ENCODE results near the gene PAQR4.
"Not testable (repeated sequence)": the region's sequence is repeated elsewhere in the genome, so short reads cannot be mapped to it uniquely, and the experiment has no call there.

PAQR4 gene

DNA sequence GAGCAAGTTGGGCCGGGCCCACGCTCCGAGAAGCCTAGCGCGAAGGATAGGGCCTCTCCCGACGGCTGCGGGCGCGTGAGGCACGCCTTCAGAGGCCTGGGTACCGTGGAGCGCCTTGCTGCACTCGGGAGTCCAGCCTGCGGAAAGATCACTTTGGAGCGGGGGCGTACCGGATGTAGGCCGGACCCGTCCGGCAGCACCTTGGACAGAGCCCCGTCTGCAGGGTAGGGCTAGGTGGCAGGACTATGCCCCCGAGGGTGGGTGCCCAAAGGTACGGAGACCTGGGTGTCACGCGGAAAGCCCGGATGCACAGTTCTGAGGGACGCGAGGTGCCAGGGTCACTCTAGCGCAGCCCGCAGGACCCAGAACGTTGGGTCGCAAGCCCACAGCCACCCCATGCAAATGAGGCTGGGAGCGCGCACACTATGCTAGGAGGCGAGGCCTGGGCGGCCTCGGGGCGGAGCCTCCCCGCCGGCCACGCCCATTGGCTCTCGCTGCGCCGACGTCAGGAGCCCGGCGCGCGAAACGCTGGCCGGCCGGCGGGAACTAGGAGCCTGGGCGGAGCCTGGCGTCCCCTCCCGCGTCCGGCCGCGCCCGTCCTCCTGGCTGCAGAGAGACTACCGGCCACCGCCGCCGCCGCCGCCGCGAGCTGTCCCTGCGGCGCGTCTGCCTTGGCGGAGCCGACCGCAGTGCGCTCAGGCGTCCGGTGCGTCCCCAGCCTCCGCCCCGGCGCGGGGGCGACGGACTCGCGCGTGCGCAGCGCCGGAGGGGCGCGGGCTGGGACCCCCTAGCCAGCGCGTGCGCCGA is at the start of gene PAQR4:
TSS of gene PAQR4 (plus strand) at position 611 of the 807 bp plus-strand sequence. CDS start 327 bp downstream, outside the sequence.
- DNase-seq = peak; percentile 86

DNA sequence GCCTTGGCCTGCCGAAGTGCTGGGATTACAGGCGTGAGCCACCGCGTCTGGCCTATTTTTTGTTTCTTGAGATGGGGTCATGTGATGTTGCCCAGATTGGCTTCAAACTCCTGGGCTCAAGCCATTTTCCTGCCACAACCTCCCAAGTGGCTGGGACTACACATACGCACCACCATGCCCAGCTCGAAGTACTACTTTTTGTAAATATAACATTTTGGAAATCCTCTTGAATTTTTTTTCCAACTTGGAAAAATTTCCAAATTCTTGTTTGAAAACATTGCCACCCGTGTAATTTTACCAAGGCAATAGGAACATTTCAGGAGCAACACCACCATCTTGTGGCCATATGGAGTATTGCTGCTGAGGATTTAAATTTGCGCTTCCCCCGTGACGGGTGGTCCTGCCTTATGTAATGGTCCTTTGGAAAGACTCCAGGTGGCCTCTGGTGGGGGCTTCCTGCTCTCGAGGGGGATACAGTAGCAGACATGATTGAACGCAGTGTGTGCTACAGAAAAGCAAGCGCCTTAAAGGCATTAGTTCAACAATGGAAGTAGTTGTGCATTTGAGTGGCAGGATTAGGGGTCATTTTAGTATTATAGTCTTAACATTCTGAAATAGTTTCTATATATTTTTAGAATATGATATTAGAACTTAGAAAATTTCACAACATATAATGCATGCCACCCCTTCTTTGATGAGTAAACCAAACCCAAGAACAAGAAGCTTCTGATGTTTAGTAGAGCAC is 49.5 kb upstream of the PAQR4 start:
- DNase-seq = peak; percentile 1

DNA sequence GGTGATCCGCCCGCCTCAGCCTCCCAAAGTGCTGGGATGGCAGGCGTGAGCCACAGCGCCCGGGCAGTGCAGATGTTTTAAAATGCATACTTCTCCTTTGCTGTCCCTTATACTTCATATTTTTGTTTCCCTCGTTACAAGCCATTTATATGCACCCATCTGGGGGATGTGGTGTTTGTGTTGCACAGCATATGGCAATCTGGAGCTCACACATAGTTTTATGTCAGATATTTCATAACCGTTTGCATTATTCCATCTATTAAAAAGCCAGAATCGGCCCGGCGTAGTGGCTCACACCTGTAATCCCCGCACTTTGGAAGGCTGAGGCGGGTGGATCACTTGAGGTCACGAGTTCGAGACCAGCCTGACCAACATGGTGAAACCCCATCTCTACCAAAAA is 45.7 kb upstream of the PAQR4 start:
- DNase-seq = no peak

DNA sequence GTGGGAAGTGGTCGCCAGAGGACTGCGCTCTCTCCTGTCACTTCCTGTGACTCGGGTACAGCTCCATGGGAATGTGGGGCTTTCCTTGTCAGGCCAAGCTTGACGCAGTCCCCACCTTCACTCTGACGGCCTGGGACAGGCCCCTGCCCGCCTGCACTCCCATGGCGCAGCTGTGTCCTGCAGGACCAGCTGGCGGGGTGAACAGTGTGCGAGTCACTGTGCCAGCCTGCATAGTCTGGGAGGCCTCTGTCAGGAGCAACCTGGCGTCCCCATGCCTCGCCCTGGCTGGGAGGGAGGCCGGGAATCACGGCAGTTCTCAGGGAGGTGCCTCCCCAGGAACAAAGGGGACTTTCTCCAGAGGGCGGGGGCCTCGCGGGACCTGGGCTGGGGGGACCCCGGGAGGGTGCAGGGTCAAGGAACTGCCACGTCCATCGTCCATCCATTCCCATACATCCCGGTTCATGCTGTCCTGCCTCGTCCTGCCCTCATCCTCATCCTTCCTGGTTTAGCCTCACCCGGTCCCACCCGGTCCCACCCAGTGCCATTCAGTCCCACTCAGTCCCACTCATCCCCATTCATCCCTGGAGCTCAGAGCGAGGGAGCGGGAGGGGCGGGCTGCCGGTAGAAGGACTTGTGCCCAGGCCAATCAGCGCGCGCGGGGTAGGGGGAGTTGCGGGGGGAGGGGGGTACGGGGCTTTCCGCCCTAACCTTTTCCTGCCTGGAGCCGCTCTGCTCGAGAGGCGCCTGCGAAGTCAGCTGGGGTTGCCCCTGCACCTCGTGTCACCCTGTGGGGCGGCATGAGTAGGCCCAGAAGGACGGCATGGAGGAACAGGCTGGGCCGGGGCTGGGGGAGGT is 44.0 kb upstream of the PAQR4 start:
- no peak for DNase-seq

DNA sequence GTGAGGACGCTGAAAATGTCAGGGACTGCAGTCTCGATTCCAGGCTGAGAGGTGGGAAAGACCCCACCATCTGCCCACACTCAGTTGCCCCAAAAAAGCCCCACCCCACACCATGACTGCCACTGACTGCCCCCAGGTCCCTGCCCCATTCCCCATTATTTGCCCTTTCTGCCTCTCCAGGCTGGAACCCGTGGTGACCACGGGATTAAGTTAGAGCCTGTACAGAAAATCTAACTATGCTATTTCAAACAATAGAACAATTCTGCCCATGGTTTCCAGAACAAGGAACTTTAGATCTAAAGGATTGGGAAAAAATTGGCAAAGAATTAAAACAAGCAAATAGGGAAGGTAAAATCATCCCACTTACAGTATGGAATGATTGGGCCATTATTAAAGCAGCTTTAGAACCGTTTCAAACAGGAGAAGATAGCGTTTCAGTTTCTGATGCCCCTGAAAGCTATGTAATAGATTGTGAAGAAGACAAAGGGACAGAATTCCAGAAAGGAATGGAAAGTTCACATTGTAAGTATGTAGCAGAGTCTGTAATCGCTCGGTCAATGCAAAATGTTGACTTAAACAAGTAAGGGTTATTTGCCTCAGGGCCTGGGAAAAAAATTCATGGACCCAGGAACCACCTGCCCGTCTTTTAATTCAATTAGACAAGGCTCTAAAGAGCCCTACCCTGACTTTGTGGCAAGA is 43.0 kb upstream of the PAQR4 start:
- no peak for DNase-seq

DNA sequence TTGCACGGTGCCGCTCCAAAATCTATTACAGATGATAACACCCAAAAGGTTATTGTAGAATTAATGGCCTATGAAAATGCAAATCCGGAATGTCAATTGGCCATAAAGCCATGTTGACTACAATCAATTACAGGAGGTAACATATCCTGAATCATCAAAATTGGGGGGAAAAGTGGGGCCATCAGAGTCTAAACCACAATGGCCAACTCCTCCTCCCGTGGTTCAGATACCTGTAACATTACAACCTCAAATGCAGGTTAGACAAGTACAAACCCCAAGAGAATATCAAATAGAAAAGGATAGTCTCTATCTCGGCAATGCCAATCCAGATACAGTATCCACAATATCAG is 42.5 kb upstream of the PAQR4 start:
- no peak for DNase-seq

DNA sequence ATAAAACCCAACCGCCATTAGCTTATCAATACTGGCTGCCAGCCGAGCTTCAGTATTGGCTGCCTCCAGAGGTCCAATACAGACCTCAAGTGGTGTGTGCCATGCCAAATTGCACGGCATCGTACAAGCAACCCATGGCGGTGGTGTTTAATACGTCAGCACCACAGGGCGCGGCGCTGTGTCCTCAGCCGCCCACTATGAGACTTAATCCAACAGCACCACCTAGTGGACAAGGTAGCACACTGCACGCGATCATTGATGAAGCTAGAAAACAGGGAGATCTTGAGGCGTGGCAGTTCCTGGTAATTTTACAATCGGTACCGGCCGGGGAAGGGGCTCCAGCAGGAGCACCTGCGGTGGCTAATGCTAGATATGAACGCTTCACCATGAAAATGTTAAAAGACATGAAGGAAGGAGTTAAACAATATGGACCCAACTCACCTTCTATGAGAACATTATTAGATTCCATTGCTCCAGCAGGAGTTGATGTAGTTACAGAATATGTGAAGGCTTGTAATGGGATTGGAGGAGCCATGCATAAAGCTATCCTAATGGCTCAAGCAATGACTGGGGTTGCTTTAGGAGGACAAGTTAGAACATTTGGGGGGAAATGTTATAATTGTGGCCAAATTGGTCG is 42.0 kb upstream of the PAQR4 start:
- peak; percentile 88 for DNase-seq

DNA sequence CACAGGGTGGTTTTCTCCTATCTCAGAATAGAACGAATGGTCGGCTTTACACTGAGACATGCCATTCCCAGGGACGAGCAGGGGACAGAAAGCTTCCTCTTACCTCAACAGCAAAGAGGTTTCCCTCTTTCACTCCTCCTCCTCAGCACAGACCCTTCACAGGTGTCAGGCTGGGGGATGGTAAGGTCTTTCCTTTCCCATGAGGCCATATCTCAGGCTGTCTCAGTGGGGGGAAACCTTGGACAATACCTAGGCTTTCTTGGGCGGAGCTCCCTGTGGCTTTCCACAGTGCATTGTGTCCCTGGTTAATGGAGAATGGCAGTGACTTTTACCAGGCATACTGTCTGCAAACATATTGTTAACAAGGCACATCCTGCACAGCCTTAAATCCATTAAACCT is 41.0 kb upstream of the PAQR4 start:
- DNase-seq = not testable (repeated sequence)

DNA sequence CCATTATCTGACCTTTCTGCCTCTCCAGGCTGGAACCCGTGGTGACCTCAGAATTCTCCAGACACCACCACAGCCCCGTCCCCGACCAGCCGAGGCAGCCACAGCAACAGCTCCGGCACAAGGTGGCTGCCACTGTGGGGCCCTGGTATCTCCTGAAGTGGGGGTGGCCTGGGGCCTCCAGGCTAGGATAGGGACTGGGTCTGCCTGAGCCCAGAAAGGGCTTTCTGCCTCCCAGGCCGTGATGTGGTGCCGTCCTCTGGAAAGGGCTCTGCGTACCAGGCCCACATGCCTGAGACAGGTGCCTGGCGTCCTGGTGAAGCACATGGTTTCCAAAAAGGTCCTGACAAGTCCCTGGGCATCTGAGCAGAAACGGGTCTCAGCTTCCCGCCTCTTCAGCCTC is 40.4 kb upstream of the PAQR4 start:
- DNase-seq = no peak

DNA sequence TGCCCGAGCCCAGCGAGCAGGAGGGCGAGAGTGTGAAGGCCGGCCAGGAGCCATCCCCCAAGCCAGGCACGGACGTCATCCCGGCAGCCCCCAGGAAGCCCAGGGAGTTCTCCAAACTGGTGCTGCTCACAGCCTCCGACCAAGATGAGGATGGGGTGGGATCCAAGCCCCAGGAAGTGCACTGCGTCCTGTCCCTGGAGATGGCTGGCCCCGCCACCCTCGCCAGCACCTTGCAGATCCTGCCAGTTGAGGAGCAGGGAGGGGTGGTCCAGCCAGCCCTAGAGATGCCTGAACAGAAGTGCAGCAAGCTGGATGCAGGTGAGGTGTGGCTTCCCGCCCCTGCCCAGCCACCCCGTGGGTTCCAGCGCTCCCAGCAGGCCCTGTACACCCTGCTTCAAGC is 39.5 kb upstream of the PAQR4 start:
- DNase-seq = no peak

DNA sequence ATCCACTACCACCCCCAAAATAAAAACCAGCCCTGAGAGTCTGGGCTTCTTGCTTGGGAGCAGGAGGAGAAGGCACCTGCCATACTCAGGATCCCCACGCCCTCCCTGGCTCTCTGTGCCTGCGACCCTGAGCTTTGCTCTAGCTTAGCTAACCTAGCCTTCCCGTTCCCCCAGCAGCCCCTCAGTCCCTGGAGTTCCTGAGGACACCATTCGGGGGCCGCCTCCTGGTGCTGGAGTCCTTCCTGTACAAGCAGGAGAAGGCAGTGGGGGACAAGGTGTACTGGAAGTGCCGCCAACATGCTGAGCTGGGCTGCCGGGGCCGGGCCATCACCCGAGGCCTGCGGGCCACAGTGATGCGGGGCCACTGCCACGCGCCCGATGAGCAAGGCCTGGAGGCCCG is 38.9 kb upstream of the PAQR4 start:
- DNase-seq = no peak

DNA sequence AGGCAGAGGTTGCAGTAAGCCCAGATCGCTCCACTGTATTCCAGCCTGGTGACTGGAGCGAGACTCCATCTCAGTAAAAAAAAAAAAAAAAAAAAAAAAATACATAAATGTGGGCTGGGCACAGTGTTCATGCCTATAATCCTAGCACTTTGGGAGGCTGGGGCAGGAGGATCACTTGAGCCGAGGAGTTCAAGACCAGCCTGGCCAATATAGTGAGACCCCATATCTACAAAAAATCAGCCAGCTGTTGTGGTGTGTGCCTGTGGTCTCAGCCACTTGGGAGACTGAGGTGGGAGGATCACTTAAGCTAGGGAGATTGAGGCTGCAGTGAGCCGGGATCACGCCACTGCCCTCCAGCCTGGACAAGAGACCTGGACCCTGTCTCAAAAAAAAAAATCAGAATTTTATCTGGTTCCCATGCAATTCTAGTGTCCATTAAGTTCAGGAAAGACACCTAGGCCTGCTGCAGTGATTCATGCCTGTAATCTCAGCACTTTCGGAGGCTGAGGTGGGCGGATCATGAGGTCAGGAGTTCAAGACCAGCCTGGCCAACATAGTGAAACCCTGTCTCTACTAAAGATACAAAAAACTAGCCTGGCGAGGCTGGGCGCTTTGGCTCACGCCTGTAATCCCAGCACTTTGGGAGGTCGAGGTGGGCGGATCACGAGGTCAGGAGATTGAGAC is 37.8 kb upstream of the PAQR4 start:
- DNase-seq = not testable (repeated sequence)

DNA sequence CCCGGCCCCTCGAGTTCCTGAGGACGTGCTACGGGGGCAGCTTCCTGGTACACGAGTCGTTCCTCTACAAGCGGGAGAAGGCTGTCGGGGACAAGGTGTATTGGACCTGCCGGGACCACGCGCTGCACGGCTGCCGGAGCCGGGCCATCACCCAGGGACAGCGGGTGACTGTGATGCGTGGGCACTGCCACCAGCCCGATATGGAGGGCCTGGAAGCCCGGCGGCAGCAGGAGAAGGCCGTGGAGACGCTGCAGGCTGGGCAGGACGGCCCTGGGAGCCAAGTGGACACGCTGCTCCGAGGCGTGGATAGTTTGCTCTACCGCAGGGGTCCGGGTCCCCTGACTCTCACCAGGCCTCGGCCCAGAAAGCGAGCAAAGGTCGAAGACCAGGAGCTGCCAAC is 36.0 kb upstream of the PAQR4 start:
- no peak for DNase-seq

DNA sequence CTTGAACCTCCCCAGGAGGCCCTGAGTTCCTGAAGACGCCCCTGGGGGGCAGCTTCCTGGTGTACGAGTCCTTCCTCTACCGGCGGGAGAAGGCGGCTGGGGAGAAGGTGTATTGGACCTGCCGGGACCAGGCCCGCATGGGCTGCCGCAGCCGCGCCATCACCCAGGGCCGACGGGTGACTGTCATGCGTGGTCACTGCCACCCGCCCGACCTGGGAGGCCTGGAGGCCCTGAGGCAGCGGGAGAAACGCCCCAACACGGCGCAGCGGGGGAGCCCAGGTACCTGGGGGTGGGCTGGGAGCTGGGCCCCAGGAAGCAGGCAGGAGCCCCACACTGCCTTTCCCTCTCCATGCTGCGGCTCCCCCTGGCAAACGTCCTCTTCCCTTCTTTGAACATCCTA is 35.4 kb upstream of the PAQR4 start:
- no peak for DNase-seq

DNA sequence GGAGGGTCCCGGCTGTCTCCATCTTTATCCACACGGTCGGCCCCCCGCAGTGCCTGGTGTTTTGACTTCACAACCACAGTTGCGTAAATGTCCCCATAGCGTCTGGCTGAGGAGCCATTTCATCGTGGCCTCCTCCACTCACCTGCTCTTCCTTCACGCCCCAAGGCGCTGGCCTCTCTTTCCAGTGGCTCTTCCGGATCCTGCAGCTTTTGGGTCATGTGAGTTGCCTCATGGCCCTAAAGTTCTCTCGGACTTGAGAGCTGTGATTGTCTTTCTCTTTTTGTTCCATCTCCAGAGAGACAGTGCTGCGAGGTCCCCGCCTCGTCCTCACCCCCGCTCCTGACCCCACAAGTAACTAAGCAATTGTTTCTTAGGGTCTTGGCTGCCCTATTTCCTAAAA is 34.7 kb upstream of the PAQR4 start:
- no peak for DNase-seq

DNA sequence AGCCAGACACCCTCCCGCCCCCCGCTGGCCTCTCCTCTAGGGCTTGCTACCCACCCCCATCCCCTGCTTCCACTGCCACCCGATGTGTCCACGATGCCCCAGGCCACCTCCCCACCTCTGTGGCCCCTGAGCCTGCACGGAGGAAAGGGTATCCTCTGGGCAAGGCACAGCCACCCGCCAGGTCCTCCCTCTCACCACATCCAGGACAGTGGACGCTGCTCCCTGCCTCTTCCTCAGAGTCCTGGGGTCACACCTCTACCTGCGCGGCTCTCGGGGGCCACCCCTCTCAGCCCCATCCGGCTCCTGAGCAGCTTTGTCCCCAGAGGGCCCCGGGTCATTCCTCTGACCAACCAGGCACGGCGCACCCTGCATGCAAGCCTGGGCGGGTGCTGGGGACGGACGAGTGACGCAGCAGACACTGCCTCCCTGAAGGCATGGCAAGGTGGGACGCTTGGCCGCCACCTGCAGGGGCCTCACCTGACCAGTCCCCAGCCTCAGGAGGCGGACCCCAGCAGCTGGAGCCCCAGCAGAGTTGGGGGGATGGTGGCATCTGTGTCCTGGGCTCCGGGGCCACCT is 32.6 kb upstream of the PAQR4 start:
- no peak for DNase-seq

DNA sequence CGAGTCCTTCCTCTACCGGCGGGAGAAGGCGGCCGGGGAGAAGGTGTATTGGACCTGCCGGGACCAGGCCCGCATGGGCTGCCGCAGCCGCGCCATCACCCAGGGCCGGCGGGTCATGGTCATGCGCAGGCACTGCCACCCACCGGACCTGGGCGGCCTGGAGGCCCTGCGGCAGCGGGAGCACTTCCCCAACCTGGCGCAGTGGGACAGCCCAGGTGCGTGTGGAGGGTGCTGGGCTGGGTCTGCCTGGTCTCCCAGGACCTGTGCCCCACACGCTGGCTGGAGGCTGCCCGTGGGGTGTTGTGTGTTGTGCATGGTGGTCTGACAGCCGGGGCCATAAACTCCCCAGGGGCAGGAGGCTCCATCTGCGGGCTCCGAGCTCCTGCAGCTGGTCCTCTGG is 32.0 kb upstream of the PAQR4 start:
- no peak for DNase-seq

DNA sequence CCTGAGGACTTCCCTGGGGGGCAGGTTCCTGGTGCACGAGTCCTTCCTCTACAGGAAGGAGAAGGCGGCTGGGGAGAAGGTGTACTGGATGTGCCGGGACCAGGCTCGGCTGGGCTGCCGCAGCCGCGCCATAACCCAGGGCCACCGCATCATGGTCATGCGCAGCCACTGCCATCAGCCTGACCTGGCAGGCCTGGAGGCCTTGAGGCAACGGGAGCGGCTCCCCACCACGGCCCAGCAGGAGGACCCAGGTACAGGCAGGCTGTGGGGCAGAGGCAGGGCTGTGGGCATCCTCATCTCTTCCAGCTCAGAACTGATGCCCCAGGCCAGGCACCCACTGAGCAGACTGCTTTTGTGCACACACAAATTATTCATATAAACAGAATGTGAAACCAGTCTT is 30.9 kb upstream of the PAQR4 start:
- DNase-seq = no peak

DNA sequence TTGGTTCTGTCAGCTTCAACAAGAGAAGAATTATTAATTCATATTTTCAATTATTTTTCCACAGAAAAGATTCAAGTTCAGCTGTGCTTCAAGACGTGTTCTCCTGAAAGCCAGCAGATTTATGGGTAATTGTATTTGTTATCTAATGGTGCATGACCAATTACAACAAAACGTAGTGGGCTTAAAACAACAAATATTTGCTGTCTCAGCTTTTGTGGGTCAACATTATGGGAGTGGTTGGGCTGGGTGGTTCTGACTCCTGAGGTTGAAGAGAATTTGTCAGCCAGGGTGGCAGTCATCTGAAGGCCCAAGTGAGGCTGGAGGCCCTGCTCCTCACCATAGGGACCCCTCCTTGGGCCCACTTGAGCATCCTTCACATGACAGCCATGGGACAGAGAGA is 29.2 kb upstream of the PAQR4 start:
- no peak for DNase-seq

DNA sequence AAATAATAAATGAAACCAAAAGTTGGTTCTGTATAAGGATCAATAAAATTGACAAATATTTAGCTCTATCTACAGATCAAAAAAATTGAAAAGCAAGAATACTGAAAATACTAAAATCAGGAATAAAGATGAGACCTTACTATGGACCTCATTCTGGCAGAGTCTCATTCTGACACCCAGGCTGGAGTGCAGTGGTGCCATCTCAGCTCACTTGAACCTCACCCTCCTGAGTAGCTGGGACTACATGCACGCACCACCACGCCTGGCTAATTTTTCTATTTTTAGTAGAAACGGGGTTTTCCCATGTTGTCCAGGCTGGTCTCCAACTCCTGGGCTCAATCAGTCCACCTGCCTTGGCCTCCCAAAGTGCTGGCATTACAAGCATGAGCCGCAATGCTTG is 27.1 kb upstream of the PAQR4 start:
- DNase-seq = no peak

DNA sequence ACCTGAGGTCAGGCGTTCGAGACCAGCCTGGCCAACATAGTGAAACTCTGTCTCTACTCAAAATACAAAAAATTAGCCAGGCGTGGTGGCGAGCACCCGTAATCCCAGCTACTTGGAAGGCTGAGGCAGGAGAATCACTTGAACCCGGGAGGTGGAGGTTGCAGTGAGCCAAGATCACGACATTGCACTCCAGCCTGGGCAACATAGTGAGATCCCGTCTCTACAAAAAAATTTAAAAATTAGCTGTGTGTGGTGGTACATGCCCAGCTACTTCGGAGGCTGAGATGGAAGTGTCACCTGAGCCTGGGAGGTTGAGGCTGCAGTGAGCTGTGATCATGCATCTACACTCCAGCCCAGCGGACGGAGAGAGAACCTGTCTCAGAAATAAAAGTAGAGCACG is 25.4 kb upstream of the PAQR4 start:
- not testable (repeated sequence) for DNase-seq

DNA sequence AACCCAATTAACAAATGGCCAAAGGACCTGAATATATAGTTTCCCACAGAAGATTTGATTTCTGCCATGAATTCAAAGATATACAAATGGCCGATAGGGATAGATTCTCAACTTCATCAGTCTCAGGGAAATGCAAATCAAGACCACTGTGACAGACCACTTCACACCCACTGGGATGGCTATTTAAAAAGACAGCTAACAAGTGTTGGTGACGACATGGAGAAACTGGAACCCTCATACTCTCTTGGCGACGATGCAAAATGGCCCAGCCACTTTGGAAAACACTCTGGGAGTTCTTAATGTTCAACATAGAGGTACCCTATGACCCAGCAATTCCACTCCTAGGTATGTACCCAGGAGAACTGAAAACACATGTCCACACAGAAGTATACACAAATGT is 22.5 kb upstream of the PAQR4 start:
- DNase-seq = no peak
